Effector CD4-positive, alpha-beta T cell (primary cell): ENCODE measurements around the gene PRDM16. TPM values are rescaled to one million over a fixed set of nuclear protein-coding genes. Genes with fewer than 3 reads are reported as not detected.

Source experiments
- DNase-seq: peaks from one replicate; pipeline ENCODE4 v3.0.0-alpha.2; 2020
- total RNA-seq: gene quantifications from one replicate; lab custom pipeline; 2026; lab: John Stamatoyannopoulos, UW

Gene PRDM16
- total RNA-seq: not detected

GRCh38 chr1:3068564-3069431 lies at the start of gene PRDM16:
TSS of gene PRDM16 (plus strand) at chr1:3069203. CDS start at chr1:3069260, 57 bp downstream.
- no peak for DNase-seq

GRCh38 chr1:3019516-3020051 lies 49.4 kb upstream of the PRDM16 start:
- DNase-seq: no peak

- no peak for DNase-seq
Measured at GRCh38 chr1:3020263-3020909, 48.6 kb upstream of the PRDM16 start.

DNA sequence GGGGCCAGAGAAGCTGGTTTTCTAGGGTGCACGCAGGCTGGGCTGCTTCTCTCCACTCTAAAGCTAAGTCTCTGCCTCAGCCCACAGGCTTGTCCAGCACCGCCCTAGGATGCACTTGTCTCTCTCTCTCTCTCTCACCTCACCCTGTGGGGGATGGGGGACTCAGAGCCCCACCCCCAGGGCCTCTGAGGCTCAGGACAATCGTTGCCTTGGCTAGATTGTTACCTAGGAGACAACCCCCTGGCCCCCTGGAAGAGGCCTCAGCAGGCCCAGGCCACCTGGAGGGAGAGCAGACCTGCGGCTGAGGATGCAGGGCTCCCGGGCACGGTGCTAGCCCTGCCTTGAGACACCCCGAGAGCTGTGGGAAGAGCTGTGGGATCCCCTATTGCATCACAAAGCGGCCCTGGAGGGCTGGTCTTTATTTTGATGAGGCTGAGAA lies 47.8 kb upstream of the PRDM16 start, which contains the start of gene ACTRT2:
TSS of gene ACTRT2 (plus strand) at position 235 of the 439 bp plus-strand sequence. CDS start 220 bp downstream, outside the sequence.
- DNase-seq: no peak

DNA sequence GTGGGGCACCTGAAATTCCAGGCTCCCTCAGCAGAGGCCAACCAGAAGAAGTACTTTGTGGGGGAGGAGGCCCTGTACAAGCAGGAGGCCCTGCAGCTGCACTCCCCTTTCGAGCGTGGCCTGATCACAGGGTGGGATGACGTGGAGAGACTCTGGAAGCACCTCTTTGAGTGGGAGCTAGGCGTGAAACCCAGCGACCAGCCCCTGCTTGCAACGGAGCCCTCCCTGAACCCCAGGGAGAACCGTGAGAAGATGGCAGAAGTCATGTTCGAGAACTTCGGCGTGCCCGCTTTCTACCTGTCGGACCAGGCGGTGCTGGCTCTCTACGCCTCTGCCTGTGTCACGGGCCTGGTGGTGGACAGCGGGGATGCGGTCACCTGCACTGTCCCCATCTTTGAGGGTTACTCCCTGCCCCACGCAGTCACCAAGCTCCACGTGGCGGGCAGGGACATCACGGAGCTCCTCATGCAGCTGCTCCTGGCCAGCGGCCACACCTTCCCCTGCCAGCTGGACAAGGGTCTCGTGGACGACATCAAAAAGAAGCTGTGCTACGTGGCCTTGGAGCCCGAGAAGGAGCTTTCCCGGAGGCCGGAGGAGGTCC lies 47.1 kb upstream of the PRDM16 start:
- no peak for DNase-seq

- DNase-seq: no peak
Measured at GRCh38 chr1:3022511-3022973, 46.5 kb upstream of the PRDM16 start.

- DNase-seq: no peak
Measured at GRCh38 chr1:3022976-3023375, 46.0 kb upstream of the PRDM16 start.

- DNase-seq: no peak
Measured at GRCh38 chr1:3024019-3024418, 45.0 kb upstream of the PRDM16 start.

GRCh38 chr1:3024588-3024987 lies 44.4 kb upstream of the PRDM16 start:
- no peak for DNase-seq

DNA sequence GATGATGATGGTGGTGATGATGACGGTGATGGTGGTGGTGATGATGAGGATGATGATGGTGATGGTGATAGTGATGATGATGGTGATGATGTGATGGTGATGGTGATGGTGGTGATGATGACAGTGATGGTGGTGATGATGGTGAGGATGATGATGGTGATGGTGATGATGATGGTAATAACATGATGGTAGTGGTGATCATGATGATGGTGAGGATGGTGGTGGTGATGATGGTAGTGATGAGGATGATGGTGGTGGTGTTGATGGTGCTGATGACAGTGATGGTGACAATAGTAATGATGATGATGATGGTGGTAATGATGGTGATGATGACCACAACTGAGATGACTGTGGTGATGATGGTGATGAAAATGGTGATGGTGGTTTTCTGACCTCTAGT lies 42.9 kb upstream of the PRDM16 start:
- DNase-seq: no peak

DNA sequence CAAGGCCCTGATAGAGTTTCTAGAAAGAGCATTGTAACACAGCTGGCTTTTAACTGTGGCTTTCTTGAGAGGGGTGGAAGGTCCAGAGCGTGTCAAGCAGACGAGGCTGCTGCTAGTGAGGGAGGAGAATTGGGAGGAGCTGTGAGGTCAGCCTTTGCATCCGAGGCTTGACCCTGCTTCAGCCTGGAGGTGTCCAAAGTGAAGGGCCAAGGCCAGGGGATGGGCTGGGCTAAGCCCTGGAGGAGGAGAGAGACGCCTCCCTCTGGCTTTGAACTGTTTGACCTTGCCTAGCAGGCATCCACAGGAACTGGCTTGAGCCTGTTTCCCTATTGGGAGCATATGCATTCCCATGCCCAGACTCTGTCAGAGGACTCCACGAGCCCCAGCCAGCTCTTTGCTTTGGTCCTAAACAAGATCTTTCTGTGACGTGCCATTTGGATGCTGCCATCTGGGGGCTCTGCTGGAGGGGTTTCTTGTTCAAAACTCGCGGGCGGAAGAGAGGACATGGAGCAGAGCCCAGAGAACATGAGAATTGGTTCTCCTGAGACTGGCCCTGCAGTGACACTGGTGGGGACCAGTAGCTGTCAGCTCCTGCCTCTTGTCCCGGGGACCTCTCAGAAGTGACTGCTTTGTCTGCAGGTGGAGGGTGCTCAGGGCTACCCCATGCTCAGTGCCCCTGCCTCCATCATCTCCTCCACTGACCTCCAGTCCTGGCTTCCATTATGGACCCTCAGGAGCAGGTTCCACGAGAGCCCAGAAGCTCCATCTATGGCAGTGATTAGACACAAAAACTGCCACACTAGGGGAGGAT lies 42.2 kb upstream of the PRDM16 start:
- DNase-seq: no peak

GRCh38 chr1:3027611-3028371 lies 41.2 kb upstream of the PRDM16 start:
- no peak for DNase-seq

DNA sequence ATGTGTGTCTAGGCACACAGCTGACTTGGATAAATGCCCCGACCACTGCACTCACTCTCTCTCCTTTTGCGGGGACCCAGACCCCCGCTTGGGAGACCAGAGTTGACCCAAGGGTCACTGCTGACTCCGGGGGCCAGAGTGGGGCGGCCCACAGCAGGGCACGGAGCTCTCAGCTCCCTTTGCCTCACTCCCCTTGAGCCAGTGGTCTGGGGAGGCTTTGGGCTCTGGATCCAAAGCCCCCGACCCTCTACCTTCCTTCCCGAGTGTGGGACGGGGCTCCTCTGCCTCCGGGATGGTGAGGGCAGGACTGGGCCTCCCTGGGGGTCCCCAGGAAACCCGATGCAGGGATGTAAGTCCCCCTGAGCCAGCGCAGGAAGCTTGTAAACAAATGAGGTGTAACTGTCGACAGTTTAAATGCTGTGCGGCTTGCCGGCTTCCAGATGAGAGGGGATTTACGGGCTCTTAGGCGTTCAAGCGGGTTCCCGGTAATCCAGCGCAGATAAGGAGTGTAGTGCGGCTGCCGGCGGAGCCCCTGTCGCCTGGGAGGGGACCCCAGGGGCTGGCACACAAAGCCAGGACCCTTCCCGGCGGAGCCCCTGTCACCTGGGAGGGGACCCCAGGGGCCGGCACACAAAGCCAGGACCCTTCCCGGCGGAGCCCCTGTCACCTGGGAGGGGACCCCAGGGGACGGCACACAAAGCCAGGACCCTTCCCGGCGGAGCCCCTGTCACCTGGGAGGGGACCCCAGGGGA lies 40.3 kb upstream of the PRDM16 start:
- no peak for DNase-seq

- no peak for DNase-seq
Measured at GRCh38 chr1:3029481-3029961, 39.5 kb upstream of the PRDM16 start.

- DNase-seq: no peak
Measured at GRCh38 chr1:3029991-3030662, 38.9 kb upstream of the PRDM16 start.

GRCh38 chr1:3030663-3031381 lies 38.2 kb upstream of the PRDM16 start:
- no peak for DNase-seq

DNA sequence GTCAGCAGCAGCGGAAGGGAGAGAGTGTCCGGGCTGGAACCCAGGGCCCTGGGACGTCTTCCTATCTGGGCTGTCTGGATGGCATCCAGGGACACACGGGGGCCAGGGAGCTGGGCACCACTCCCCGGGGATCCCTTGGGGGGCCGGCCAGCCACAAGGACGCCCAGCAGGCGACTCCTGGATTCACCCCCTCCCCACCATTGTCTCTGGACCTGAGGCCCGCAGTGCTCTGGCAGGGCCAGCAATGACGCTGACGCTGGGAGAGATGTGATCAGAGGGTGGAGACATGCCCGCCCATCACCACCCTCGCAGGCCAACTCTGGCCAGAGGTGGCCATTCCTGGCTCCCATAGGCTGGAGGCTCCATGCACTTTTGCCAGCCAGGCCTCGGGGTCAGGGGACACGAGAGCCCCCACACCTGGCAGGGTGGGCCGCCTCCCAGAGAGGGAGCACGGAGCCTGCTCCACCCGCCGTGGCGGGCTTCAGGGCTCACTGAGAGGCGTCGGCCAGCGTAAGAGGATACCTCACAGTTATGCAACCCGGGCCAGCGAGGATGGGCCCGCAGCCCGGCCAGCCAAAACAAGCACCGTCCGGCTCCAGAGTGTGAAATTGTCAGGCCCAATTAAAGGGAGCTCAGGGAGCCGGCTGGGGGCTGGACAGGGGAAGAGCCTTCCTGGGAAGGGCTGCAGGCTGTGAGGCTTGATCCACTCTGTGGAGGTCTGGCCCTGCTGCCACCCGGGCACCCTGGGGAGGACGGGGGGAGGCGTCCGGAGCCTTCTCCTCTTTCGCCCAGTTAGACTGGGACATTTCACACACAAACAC lies 37.4 kb upstream of the PRDM16 start:
- DNase-seq: no peak

DNA sequence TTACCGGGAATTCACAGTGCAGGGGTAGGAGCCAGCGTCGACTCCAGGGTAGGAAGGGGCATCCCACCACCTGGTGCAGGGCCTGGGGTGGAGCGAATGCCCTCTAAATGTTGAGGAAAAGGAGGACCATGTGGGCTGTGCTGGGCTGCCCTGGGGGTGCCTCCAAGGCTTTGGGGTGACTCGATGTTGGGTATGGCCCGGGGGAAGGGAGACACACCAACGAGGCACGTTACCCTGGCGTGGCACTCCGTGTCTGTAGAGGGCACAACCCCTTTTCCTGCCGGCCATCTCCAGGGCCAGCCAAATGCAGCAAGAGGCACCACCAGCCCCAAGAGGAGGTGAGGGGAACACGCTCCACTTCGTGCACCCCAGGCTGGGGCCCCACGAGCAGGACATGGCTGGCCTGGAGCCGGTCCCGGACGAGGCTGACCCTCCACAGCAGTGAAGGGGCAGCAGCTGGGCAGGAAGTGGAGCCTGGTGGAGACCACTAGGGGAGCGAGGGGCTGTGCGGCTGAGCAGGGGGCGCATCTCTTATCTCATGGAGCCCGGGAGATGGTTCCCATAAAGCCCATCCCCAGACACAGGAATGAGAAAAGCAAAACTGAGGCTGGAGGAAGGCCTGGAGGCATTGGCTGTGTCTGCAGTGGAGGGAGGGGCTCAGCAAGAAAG lies 36.5 kb upstream of the PRDM16 start:
- no peak for DNase-seq
